Measurements from ENCODE around the gene CHSY1. TPM values are rescaled to one million over a fixed set of nuclear protein-coding genes. Genes with fewer than 3 reads are reported as not detected.

CHSY1 gene
- total RNA-seq, 1 experiment from 2014 or later: 59.1 TPM

DNA sequence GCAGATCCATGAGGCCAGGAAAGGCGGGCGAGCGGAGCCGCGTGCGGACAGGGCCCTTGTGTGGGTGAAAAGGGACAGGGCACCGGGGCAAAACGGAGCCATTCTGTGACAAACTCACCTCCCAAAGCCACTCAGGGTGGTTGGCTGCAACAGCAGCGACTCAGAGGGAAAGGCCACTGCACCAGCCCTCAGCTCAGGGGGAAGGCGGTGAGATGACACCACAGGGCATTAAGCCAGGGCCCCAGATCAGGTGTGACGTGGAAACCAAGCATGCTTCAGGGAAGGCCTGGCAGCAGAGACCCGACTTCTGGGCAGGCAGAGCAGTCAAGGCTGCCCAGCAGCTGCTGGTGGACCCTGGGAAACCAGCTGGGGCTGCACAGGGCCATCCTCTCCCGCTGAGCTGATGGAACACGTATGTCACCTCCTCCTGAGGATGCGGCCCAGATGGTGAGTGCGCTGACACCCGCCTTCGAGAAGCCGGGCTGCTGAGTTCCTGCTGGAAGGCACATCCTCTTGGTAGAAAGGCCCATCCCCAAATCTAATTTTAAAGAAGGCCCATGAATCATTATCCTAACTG, 82.3 kb downstream of the CHSY1 start:
- ChIA-PET POLR2A (no interaction called here), CTCF (no interaction called here)
- Mint-ChIP-seq H3K27me3 (ENCODE audit: low read depth) (peaks cover 16% of the 10 kb centered on the region), H3K36me3 (peaks cover 38% of the 10 kb centered on the region), H3K4me3 (no peak overlapping the region), H3K4me1 (peaks cover 30% of the 10 kb centered on the region), H3K27ac (no peak overlapping the region), H3K9me3 (peaks cover 29% of the 10 kb centered on the region)
- DNase-seq (ENCODE audit: low spot score) (no peak), ATAC-seq (no peak)
- TF ChIP-seq, protein P1, sequence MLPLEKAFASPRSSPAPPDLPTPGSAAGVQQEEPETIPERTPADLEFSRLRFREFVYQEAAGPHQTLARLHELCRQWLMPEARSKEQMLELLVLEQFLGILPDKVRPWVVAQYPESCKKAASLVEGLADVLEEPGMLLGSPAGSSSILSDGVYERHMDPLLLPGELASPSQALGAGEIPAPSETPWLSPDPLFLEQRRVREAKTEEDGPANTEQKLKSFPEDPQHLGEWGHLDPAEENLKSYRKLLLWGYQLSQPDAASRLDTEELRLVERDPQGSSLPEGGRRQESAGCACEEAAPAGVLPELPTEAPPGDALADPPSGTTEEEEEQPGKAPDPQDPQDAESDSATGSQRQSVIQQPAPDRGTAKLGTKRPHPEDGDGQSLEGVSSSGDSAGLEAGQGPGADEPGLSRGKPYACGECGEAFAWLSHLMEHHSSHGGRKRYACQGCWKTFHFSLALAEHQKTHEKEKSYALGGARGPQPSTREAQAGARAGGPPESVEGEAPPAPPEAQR (CRISPR knock-in tag; IDR thresholded peaks at IDR 0.05): no peak
- TF ChIP-seq ESRRA (CRISPR knock-in tag; IDR thresholded peaks at IDR 0.05; ENCODE audit: borderline replicate concordance) (no peak), ZNF423 (CRISPR knock-in tag; IDR thresholded peaks at IDR 0.05) (no peak), ATF1 (CRISPR knock-in tag; IDR thresholded peaks at IDR 0.05) (no peak), TP53 (CRISPR knock-in tag; IDR thresholded peaks at IDR 0.05) (no peak)
- TF ChIP-seq, protein P2, sequence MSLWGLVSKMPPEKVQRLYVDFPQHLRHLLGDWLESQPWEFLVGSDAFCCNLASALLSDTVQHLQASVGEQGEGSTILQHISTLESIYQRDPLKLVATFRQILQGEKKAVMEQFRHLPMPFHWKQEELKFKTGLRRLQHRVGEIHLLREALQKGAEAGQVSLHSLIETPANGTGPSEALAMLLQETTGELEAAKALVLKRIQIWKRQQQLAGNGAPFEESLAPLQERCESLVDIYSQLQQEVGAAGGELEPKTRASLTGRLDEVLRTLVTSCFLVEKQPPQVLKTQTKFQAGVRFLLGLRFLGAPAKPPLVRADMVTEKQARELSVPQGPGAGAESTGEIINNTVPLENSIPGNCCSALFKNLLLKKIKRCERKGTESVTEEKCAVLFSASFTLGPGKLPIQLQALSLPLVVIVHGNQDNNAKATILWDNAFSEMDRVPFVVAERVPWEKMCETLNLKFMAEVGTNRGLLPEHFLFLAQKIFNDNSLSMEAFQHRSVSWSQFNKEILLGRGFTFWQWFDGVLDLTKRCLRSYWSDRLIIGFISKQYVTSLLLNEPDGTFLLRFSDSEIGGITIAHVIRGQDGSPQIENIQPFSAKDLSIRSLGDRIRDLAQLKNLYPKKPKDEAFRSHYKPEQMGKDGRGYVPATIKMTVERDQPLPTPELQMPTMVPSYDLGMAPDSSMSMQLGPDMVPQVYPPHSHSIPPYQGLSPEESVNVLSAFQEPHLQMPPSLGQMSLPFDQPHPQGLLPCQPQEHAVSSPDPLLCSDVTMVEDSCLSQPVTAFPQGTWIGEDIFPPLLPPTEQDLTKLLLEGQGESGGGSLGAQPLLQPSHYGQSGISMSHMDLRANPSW (CRISPR knock-in tag; conservative IDR thresholded peaks at IDR 0.05; ENCODE audit: low read depth): no peak
- TF ChIP-seq, protein P3, sequence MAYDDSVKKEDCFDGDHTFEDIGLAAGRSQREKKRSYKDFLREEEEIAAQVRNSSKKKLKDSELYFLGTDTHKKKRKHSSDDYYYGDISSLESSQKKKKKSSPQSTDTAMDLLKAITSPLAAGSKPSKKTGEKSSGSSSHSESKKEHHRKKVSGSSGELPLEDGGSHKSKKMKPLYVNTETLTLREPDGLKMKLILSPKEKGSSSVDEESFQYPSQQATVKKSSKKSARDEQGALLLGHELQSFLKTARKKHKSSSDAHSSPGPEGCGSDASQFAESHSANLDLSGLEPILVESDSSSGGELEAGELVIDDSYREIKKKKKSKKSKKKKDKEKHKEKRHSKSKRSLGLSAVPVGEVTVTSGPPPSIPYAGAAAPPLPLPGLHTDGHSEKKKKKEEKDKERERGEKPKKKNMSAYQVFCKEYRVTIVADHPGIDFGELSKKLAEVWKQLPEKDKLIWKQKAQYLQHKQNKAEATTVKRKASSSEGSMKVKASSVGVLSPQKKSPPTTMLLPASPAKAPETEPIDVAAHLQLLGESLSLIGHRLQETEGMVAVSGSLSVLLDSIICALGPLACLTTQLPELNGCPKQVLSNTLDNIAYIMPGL (CRISPR knock-in tag; IDR thresholded peaks at IDR 0.05): no peak
- TF ChIP-seq, protein P4, sequence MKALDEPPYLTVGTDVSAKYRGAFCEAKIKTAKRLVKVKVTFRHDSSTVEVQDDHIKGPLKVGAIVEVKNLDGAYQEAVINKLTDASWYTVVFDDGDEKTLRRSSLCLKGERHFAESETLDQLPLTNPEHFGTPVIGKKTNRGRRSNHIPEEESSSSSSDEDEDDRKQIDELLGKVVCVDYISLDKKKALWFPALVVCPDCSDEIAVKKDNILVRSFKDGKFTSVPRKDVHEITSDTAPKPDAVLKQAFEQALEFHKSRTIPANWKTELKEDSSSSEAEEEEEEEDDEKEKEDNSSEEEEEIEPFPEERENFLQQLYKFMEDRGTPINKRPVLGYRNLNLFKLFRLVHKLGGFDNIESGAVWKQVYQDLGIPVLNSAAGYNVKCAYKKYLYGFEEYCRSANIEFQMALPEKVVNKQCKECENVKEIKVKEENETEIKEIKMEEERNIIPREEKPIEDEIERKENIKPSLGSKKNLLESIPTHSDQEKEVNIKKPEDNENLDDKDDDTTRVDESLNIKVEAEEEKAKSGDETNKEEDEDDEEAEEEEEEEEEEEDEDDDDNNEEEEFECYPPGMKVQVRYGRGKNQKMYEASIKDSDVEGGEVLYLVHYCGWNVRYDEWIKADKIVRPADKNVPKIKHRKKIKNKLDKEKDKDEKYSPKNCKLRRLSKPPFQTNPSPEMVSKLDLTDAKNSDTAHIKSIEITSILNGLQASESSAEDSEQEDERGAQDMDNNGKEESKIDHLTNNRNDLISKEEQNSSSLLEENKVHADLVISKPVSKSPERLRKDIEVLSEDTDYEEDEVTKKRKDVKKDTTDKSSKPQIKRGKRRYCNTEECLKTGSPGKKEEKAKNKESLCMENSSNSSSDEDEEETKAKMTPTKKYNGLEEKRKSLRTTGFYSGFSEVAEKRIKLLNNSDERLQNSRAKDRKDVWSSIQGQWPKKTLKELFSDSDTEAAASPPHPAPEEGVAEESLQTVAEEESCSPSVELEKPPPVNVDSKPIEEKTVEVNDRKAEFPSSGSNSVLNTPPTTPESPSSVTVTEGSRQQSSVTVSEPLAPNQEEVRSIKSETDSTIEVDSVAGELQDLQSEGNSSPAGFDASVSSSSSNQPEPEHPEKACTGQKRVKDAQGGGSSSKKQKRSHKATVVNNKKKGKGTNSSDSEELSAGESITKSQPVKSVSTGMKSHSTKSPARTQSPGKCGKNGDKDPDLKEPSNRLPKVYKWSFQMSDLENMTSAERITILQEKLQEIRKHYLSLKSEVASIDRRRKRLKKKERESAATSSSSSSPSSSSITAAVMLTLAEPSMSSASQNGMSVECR (CRISPR knock-in tag; IDR thresholded peaks at IDR 0.05; ENCODE audit: borderline replicate concordance): no peak

DNA sequence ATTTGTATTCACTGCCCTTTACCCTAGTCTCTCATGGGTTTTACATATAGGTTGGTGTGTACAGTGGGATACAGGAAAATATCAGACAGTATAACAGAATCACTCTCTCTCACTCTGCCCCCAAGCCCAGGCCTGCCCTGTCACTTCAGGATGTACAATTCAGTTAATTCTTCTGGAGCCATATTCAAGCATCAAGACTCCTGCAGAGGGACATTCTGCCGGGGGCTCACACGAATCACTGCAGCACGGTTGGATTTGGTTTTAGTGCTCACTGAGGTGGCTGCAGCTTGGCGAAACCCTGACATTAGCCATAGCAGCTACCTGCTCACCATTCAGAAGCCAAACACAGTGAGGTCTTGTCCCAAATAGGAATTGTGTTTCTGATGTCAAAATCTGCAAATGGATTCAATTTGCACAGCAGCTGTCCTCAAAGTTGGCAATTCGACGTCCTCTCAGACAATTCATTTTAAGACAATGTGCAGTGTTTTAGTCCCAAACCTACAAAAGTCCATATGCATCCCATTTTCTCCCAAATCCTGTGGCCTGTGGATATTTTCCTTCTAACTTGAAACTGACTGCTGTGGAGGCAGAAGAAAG, 82.9 kb downstream of the CHSY1 start:
- Mint-ChIP-seq H3K36me3 (peaks cover 38% of the 10 kb centered on the region), H3K27me3 (ENCODE audit: low read depth) (peaks cover 21% of the 10 kb centered on the region), H3K9me3 (peaks cover 35% of the 10 kb centered on the region), H3K4me3 (no peak overlapping the region), H3K4me1 (peaks cover 25% of the 10 kb centered on the region), H3K27ac (peak overlapping the region; percentile 4; the same call in 1 of the 2 replicates)
- DNase-seq (ENCODE audit: low spot score) (no peak), ATAC-seq (no peak)
- TF ChIP-seq GABPB1 (CRISPR knock-in tag; IDR thresholded peaks at IDR 0.05) (no peak), TP53 (CRISPR knock-in tag; IDR thresholded peaks at IDR 0.05) (no peak), ZNF219 (CRISPR knock-in tag; IDR thresholded peaks at IDR 0.05; ENCODE audit: borderline replicate concordance) (no peak), ATF1 (CRISPR knock-in tag; IDR thresholded peaks at IDR 0.05) (no peak), RELA (CRISPR knock-in tag; IDR thresholded peaks at IDR 0.05; ENCODE audit: borderline replicate concordance) (no peak), SMAD3 (CRISPR knock-in tag; IDR thresholded peaks at IDR 0.05; ENCODE audit: borderline replicate concordance) (no peak), SMAD4 (CRISPR knock-in tag; IDR thresholded peaks at IDR 0.05) (no peak), CREM (CRISPR knock-in tag; IDR thresholded peaks at IDR 0.05) (no peak), ZNF396 (CRISPR knock-in tag; IDR thresholded peaks at IDR 0.05; ENCODE audit: borderline replicate concordance) (no peak), NFYB (CRISPR knock-in tag; conservative IDR thresholded peaks at IDR 0.05; ENCODE audit: low read depth) (no peak), ETV6 (CRISPR knock-in tag; IDR thresholded peaks at IDR 0.05) (no peak), ZNF423 (CRISPR knock-in tag; IDR thresholded peaks at IDR 0.05) (no peak)
- POLR2A ChIA-PET: no interaction called here
- CTCF ChIA-PET: no interaction called here

All from WTC11 (cell line).